ENCODE data around the gene LMF1.

LMF1 gene

GRCh38 chr16:845351-845745 lies 125.4 kb downstream of the LMF1 start:
- DNase-seq (ENCODE audit: low read depth) = no peak
- no peak overlapping the region for H3K4me3 ChIP-seq (ENCODE audit: low read length)
- no peak for TF ChIP-seq CTCF (conservative IDR thresholded peaks at IDR 0.05; ENCODE audit: low read length)

GRCh38 chr16:844638-845350 lies 126.0 kb downstream of the LMF1 start:
- no peak for TF ChIP-seq CTCF (conservative IDR thresholded peaks at IDR 0.05; ENCODE audit: low read length)
- H3K4me3 ChIP-seq (ENCODE audit: low read length) = no peak overlapping the region
- no peak for DNase-seq (ENCODE audit: low read depth)

- no peak for TF ChIP-seq CTCF (conservative IDR thresholded peaks at IDR 0.05; ENCODE audit: low read length)
- H3K4me3 ChIP-seq (ENCODE audit: low read length) = no peak overlapping the region
- no peak for DNase-seq (ENCODE audit: low read depth)
Measured at GRCh38 chr16:843771-844170, 127.0 kb downstream of the LMF1 start.

DNA sequence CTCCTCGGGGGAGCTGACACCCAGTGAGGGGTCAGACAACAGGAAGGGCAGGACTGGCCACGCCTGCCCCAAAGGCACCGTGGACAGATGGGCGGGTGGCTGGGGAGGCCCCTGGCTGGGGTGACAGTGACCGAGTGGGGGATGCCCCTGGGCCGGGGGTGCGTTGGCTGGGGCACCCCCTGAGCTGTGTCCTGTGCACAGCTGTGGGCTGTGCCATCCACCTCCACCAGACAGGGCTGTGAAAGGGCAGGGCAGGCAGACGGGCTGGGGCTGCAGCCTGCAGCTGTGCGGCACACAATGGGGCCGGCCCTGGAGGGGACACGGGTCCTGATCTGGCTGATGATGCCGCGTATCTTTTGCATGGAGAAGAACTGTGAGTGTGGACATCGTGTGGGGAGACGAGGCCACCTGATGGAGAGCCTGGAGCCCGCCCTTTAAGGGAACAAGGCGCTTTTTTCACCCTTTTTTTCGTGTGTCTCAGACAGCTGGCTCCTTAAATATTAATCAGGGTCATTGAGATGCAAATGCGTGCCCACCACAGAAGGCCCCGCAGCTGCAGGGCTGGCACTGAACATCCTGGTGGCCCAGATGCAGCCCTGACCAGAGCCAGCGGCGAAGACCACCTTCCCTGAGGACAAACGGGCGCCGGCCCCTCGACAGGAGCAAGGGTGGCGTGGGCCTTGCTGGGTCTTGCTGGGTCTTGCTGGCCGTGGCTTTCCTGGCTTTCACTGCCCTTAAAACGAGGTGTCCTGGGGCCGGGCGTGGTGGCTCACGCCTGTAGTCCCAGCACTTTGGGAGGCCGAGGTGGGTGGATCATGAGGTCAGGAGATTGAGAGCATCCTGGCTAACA lies 127.8 kb downstream of the LMF1 start:
- H3K4me3 ChIP-seq (ENCODE audit: low read length) = no peak overlapping the region
- DNase-seq (ENCODE audit: low read depth) = no peak
- TF ChIP-seq CTCF (conservative IDR thresholded peaks at IDR 0.05; ENCODE audit: low read length) = no peak

DNA sequence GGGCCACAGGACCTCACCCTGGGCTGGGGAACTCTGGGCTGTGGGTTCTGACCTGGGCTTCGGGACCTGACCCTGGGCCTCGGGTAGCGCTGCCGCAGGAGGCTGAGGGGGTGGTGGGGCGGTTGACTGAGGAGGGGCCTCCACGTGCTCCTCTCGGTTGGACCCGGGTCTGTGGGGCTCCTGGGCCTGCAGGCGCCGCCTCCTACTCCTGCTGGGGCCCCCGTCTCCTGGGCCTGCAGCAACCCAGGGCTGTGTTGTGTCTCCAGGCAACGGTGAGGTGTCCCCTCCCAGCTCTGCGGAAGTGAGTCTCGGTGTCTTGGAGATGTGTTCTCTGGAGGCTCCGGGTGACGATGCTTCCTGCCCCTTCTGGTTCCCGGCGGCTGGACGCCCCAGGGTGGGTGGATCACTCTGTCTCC lies 128.7 kb downstream of the LMF1 start:
- H3K4me3 ChIP-seq (ENCODE audit: low read length) = no peak overlapping the region
- no peak for TF ChIP-seq CTCF (conservative IDR thresholded peaks at IDR 0.05; ENCODE audit: low read length)
- no peak for DNase-seq (ENCODE audit: low read depth)

- no peak for TF ChIP-seq CTCF (conservative IDR thresholded peaks at IDR 0.05; ENCODE audit: low read length)
- no peak for DNase-seq (ENCODE audit: low read depth)
- no peak overlapping the region for H3K4me3 ChIP-seq (ENCODE audit: low read length)
Measured at GRCh38 chr16:841455-842060, 129.2 kb downstream of the LMF1 start.

Measured in AG10803 (cell line).